Naive B cell (primary cell): ENCODE results near the gene CDKL5. TPM values are rescaled to one million over a fixed set of nuclear protein-coding genes. Genes with fewer than 3 reads are reported as not detected.

Experiments
- ATAC-seq, 2 donors: fragments of 150-1000 bp; cut with Tn5 transposase; 2 replicates each; pipeline ENCODE4 v1.10.0; 2021; ENCODE audit warnings: low read depth in 2 of 2, mild to moderate bottlenecking in 2 of 2, moderate library complexity in 2 of 2
- DNase-seq: peaks from one replicate; pipeline ENCODE4 v3.0.0; 2022
- H3K27ac Mint-ChIP-seq, 6 donors: one replicate each; pipeline ENCODE4 v1.8.0; 2020 to 2022; ENCODE audit warnings: mild to moderate bottlenecking in 6 of 6, mixed read lengths in 6 of 6, moderate library complexity in 5 of 6, inconsistent platforms in 2 of 6
- H3K27me3 Mint-ChIP-seq, 3 donors: one replicate each; pipeline ENCODE4 v1.8.0; 2021 to 2022; ENCODE audit warnings: mixed read lengths in 3 of 3, mild to moderate bottlenecking in 1 of 3
- H3K36me3 Mint-ChIP-seq, 2 donors: one replicate each; pipeline ENCODE4 v1.8.0; 2020 to 2022; ENCODE audit warnings: mixed read lengths in 2 of 2, inconsistent platforms in 1 of 2, mild to moderate bottlenecking in 1 of 2
- H3K4me1 Mint-ChIP-seq, 3 donors: one replicate each; pipeline ENCODE4 v1.8.0; 2020 to 2022; ENCODE audit warnings: mixed read lengths in 3 of 3, inconsistent platforms in 1 of 3, mild to moderate bottlenecking in 1 of 3, moderate library complexity in 1 of 3
- H3K4me3 Mint-ChIP-seq, 8 donors: one replicate each; pipeline ENCODE4 v1.8.0; 2020 to 2022; ENCODE audit warnings: mild to moderate bottlenecking in 8 of 8, mixed read lengths in 8 of 8, moderate library complexity in 8 of 8, inconsistent platforms in 2 of 8
- H3K9me3 Mint-ChIP-seq, 7 donors: one replicate each; pipeline ENCODE4 v1.8.0; 2020 to 2022; ENCODE audit warnings: mixed read lengths in 7 of 7, mild to moderate bottlenecking in 5 of 7, inconsistent platforms in 2 of 7, moderate library complexity in 1 of 7
- polyA plus RNA-seq, 6 donors: library from polyadenylated mRNA; unstranded; fragments of 300-500 nt; fragmentation: Illumina TruSeq; gene quantifications; one replicate each; pipeline ENCODE4 v1.2.3, GENCODE V29; 2021; ENCODE audit warnings: low read depth in 6 of 6

The CDKL5 gene
- polyA plus RNA-seq, 6 donors from 2014 or later = 1.8 to 3.1 (median 2.6) TPM

DNA sequence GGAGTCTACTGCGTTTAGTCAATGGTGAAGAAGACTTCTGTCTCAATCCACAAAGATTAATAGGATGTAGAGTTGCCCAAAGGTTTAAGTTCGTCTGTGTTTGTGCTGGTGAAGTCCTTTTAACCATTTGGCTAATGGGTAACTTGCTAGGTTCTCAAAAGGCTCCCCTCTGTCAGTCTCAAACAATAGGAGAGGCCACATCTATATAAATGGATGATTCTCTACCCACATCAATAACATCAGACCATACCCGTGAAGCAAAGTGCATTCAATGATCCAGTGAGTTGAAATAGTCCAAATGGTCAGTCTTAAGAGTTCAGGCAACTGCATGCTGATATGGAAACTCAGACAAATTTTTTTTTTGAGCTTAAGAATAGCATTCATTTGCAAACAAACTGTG, 218.4 kb downstream of the CDKL5 start:
- ATAC-seq = no peak
- H3K9me3 Mint-ChIP-seq = peaks cover 0 to 3% (median 0%) of the 10 kb centered on the region in 7 donors
- H3K27ac Mint-ChIP-seq = no peak overlapping the region

GRCh38 chrX:18647621-18648020, 222.2 kb downstream of the CDKL5 start:
- DNase-seq (no peak), ATAC-seq (no peak)
- H3K27ac Mint-ChIP-seq = no peak overlapping the region
- H3K9me3 Mint-ChIP-seq = peaks cover 0 to 3% (median 0%) of the 10 kb centered on the region in 7 donors
- H3K4me1 Mint-ChIP-seq = no peaks in the 10 kb centered on the region
- no peak overlapping the region for H3K4me3 Mint-ChIP-seq
- H3K36me3 Mint-ChIP-seq = no peaks in the 10 kb centered on the region
- no peaks in the 10 kb centered on the region for H3K27me3 Mint-ChIP-seq

More for the DNA sequence above, 218.4 kb downstream of the CDKL5 start:
- Mint-ChIP-seq H3K4me3 (no peak overlapping the region), H3K36me3 (no peaks in the 10 kb centered on the region), H3K27me3 (no peaks in the 10 kb centered on the region), H3K4me1 (no peaks in the 10 kb centered on the region)
- no peak for DNase-seq

- Mint-ChIP-seq H3K4me1 (no peaks in the 10 kb centered on the region), H3K27me3 (no peaks in the 10 kb centered on the region), H3K4me3 (no peak overlapping the region), H3K9me3 (peaks cover 0 to 3% (median 0%) of the 10 kb centered on the region in 7 donors), H3K36me3 (no peaks in the 10 kb centered on the region), H3K27ac (no peak overlapping the region)
- ATAC-seq (no peak), DNase-seq (no peak)
Measured at GRCh38 chrX:18649498-18649951, 224.1 kb downstream of the CDKL5 start.

DNA sequence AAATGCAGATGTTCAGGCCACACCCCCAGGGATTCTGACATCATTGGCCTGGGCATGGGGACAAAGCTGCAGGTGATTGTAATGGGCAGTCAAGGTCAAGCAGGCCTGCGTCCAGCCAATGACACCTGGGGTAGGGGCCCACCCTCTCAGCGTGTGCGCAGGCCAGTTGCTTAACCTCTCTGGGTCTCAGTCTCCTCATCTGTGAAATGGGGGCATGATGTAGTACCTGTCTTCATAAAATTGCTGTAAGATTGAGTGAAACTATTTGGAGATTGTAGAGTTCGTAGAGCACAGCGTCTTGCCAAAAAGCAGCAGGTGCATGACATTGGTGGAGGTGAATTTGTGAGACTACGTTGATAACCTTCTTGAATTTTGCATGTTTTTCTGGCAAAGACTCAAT, 225.3 kb downstream of the CDKL5 start:
- H3K4me1 Mint-ChIP-seq = no peaks in the 10 kb centered on the region
- H3K4me3 Mint-ChIP-seq = no peak overlapping the region
- peaks cover 0 to 3% (median 0%) of the 10 kb centered on the region in 7 donors for H3K9me3 Mint-ChIP-seq
- no peaks in the 10 kb centered on the region for H3K27me3 Mint-ChIP-seq
- H3K27ac Mint-ChIP-seq = no peak overlapping the region
- ATAC-seq (no peak), DNase-seq (no peak)
- H3K36me3 Mint-ChIP-seq = no peaks in the 10 kb centered on the region

DNA sequence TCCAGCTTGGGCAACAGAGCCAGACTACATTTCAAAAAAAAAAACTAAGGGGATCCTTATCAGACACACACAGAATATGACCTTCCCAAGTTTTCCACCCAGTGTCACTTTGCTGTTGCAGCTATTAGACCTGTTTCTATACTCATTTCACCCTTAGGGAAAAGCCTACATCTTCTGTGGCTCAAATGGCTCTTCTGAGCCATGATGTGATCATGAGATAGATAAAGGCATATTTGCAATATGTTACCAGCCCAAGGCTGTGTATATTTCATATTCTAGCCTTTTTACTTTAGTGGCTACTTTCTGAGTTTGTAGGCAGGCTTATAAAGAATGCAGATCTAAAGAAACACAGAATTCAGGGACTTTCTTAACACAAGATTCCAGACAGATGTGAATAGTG, 227.2 kb downstream of the CDKL5 start:
- Mint-ChIP-seq H3K4me1 (no peaks in the 10 kb centered on the region), H3K9me3 (peaks cover 0 to 2% (median 0%) of the 10 kb centered on the region in 7 donors), H3K27ac (no peak overlapping the region), H3K4me3 (no peak overlapping the region), H3K27me3 (no peaks in the 10 kb centered on the region), H3K36me3 (no peaks in the 10 kb centered on the region)
- ATAC-seq (no peak), DNase-seq (no peak)

- Mint-ChIP-seq H3K27ac (no peak overlapping the region), H3K4me1 (no peaks in the 10 kb centered on the region), H3K27me3 (no peaks in the 10 kb centered on the region), H3K4me3 (no peak overlapping the region), H3K36me3 (no peaks in the 10 kb centered on the region), H3K9me3 (peaks cover 0 to 4% (median 0%) of the 10 kb centered on the region in 7 donors)
- no peak for ATAC-seq
- DNase-seq = no peak
Measured at GRCh38 chrX:18654875-18655836, 229.7 kb downstream of the CDKL5 start.

DNA sequence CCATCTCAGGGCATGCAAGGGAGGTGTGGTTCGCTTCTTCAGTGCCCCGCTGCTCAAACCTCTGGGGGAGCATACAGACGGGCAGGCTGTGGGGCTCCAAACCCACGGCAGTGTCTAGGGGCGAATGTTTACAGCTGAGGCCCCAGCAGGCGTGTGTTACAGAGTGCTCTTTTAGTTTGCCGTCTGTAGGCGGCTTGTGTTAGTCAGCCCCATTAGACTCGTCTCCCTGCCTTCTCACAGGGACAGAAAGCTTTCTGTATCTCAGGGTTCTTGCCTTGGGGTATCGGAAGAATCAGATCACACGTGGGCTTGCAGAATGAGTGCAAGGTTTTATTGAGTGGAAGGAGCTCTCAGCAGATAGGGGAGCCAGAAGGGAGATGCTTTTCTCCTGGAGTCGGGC, 235.9 kb downstream of the CDKL5 start:
- Mint-ChIP-seq H3K27me3 (peaks cover 0 to 5% (median 5%) of the 10 kb centered on the region in 3 donors), H3K4me3 (no peak overlapping the region), H3K4me1 (peaks cover 0 to 8% (median under 1%) of the 10 kb centered on the region in 3 donors), H3K9me3 (peaks cover 0 to 8% (median 0%) of the 10 kb centered on the region in 7 donors), H3K27ac (no peak overlapping the region), H3K36me3 (no peaks in the 10 kb centered on the region)
- ATAC-seq (no peak), DNase-seq (no peak)

GRCh38 chrX:18664947-18665346, 239.5 kb downstream of the CDKL5 start:
- no peak for ATAC-seq
- H3K27ac Mint-ChIP-seq = no peak overlapping the region
- H3K4me1 Mint-ChIP-seq = peaks cover 9 to 19% (median 18%) of the 10 kb centered on the region in 3 donors
- H3K4me3 Mint-ChIP-seq = peak overlapping the region in 1 of 8 donors; percentile 59
- H3K36me3 Mint-ChIP-seq = no peaks in the 10 kb centered on the region
- H3K27me3 Mint-ChIP-seq = peaks cover 0 to 11% (median 8%) of the 10 kb centered on the region in 3 donors
- H3K9me3 Mint-ChIP-seq = peaks cover 0 to 4% (median 0%) of the 10 kb centered on the region in 7 donors
- no peak for DNase-seq

- peaks cover 0 to 4% (median 0%) of the 10 kb centered on the region in 7 donors for H3K9me3 Mint-ChIP-seq
- no peaks in the 10 kb centered on the region for H3K36me3 Mint-ChIP-seq
- DNase-seq (no peak), ATAC-seq (no peak)
- H3K27me3 Mint-ChIP-seq = peaks cover 0 to 11% (median 8%) of the 10 kb centered on the region in 3 donors
- H3K4me1 Mint-ChIP-seq = peaks cover 9 to 19% (median 18%) of the 10 kb centered on the region in 3 donors
- peak overlapping the region in 1 of 8 donors; percentile 50 for H3K4me3 Mint-ChIP-seq
- no peak overlapping the region for H3K27ac Mint-ChIP-seq
Measured at GRCh38 chrX:18666614-18667013, 241.2 kb downstream of the CDKL5 start.

DNA sequence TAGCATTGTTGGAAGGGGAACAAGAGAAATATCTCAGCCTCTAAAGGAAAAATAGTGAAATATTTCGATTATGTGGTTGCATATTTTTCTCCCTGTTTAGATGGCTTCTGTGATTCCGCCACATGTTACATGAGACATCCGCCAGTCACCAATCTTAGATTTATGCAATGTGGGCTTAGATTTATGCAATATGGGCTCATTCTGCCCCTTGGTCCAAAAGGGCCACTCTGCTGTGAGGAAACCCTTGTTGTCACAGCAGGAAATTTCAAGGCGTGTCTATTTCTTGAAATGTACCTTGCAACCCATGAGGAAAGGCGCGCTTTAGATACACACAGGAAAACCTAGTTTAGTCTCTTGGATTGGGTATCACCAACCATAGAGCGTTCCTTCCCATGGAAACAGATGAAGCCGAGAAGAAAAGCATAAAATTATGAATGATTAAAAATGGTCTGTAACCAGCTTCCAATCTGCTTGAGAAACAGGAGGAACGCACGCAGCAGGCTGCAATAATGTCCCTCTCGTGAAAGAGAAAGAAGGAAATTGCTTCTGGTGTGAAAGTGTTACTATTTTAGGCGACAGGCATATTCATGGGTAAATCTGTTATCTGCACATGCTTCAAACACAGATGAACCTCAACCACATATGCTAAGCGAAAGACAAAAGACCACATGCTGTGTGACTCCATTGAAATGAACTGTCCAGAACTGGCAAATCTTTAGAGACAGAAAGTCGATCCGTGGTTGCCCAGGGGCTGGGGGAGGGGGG, 242.8 kb downstream of the CDKL5 start:
- H3K4me1 Mint-ChIP-seq = peaks cover 9 to 19% (median 18%) of the 10 kb centered on the region in 3 donors
- peak overlapping the region; percentile 38 to 77 (median 61) for H3K4me3 Mint-ChIP-seq

DNA sequence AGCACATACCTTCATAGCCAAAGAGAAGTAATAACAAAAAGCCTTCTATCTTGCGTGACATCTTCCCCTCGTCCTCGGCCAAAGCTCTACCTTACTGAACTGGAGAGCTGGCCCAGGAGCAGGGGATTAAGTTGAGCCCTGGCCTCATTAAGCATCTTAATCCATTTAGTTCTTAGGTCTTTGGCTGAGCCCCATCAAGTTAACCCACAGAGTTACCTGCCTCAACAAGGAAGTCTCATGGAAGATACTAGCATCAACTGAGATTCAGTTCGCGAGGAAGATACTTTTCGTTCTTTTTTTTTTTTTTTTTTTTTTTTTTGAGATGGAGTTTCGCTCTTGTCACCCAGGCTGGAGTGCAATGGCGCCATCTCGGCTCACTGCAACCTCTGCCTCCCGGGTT, 246.6 kb downstream of the CDKL5 start, which contains the start of gene RS1:
TSS of gene RS1 (minus strand) at position 101 of the 400 bp plus-strand sequence. CDS start at position 61, 40 bp downstream.
- DNase-seq (no peak), ATAC-seq (no peak)
- peaks cover 10 to 20% (median 12%) of the 10 kb centered on the region in 3 donors for H3K4me1 Mint-ChIP-seq
- H3K27ac Mint-ChIP-seq = peak within 1 kb of the TSS in 2 of 6 donors; percentile 37 to 49
- no peaks in the 10 kb centered on the region for H3K36me3 Mint-ChIP-seq
- H3K9me3 Mint-ChIP-seq = peaks cover 0 to 5% (median 0%) of the 10 kb centered on the region in 7 donors
- H3K27me3 Mint-ChIP-seq = no peaks in the 10 kb centered on the region
- peak within 1 kb of the TSS in 3 of 8 donors; percentile 19 to 76 (median 63) for H3K4me3 Mint-ChIP-seq

More for the DNA sequence above, 242.8 kb downstream of the CDKL5 start:
- Mint-ChIP-seq H3K9me3 (peaks cover 0 to 5% (median 2%) of the 10 kb centered on the region in 7 donors), H3K36me3 (no peaks in the 10 kb centered on the region), H3K27me3 (peaks cover 0 to 11% (median 8%) of the 10 kb centered on the region in 3 donors), H3K27ac (peak overlapping the region in 4 of 6 donors; percentile 8 to 76 (median 58))
- no peak for DNase-seq
- no peak for ATAC-seq

GRCh38 chrX:18674417-18674787, 249.0 kb downstream of the CDKL5 start:
- Mint-ChIP-seq H3K36me3 (no peaks in the 10 kb centered on the region), H3K4me1 (peaks cover 11 to 13% (median 12%) of the 10 kb centered on the region in 3 donors), H3K9me3 (peaks cover 0 to 5% (median 0%) of the 10 kb centered on the region in 7 donors), H3K4me3 (peak overlapping the region; percentile 76 to 94 (median 89)), H3K27me3 (no peaks in the 10 kb centered on the region), H3K27ac (peak overlapping the region; percentile 72 to 99 (median 94))
- DNase-seq (no peak), ATAC-seq (peak; percentile 28 to 30)
